Measurements from ENCODE around the gene DNAJC18. TPM values are rescaled to one million over a fixed set of nuclear protein-coding genes. Genes with fewer than 3 reads are reported as not detected.

DNAJC18 gene
- total and polyA plus RNA-seq, 12 donors, result 4.9 to 16.2 (median 8.8) TPM

GRCh38 chr5:139385061-139386049, 54.0 kb downstream of the DNAJC18 start:
- H3K9me3 ChIP-seq (replicated peaks in 1 of 3), result no peaks in the 10 kb centered on the region
- H3K4me3 ChIP-seq, result peak overlapping the region in 1 of 4 donors; percentile 35
- no peaks in the 10 kb centered on the region for H3K36me3 ChIP-seq (replicated peaks in 1 of 2)
- intact Hi-C loops (cut with DNase I), result no loop called here
- peaks cover 0 to 5% of the 10 kb centered on the region in 2 donors for H3K4me1 ChIP-seq (replicated peaks in 1 of 2)
- H3K27ac ChIP-seq, result peak overlapping the region in 2 of 5 donors; percentile 47 to 48
- TF ChIP-seq POLR2A (IDR thresholded peaks at IDR 0.05), result no peak
- TF ChIP-seq CTCF (IDR thresholded peaks at IDR 0.05), result no peak
- 50 to 66% (median 50%) methylated on average over 8 of the region's 8 CpGs for WGBS, 4 donors
- DNase-seq, result no peak
- no peaks in the 10 kb centered on the region for H3K27me3 ChIP-seq

- intact Hi-C loops (cut with DNase I), result no loop called here
- DNase-seq, result no peak
- TF ChIP-seq POLR2A (IDR thresholded peaks at IDR 0.05) (no peak), CTCF (IDR thresholded peaks at IDR 0.05) (no peak)
- Histone ChIP-seq H3K4me1 (replicated peaks in 1 of 2) (peaks cover 0 to 5% of the 10 kb centered on the region in 2 donors), H3K36me3 (replicated peaks in 1 of 2) (no peaks in the 10 kb centered on the region), H3K4me3 (peak overlapping the region in 1 of 4 donors; percentile 35), H3K27me3 (no peaks in the 10 kb centered on the region), H3K9me3 (replicated peaks in 1 of 3) (no peaks in the 10 kb centered on the region), H3K27ac (peak overlapping the region in 2 of 5 donors; percentile 47 to 48)
- 82 to 92% (median 86%) methylated on average over 7 to 9 of the region's 9 CpGs for WGBS, 4 donors
Observed at GRCh38 chr5:139384591-139385051, 54.7 kb downstream of the DNAJC18 start.

- Histone ChIP-seq H3K27me3 (no peaks in the 10 kb centered on the region), H3K4me1 (replicated peaks in 1 of 2) (peaks cover 0 to 5% of the 10 kb centered on the region in 2 donors), H3K9me3 (replicated peaks in 1 of 3) (no peaks in the 10 kb centered on the region), H3K36me3 (replicated peaks in 1 of 2) (no peaks in the 10 kb centered on the region), H3K27ac (peak overlapping the region in 1 of 5 donors; percentile 48), H3K4me3 (no peak overlapping the region)
- TF ChIP-seq CTCF (IDR thresholded peaks at IDR 0.05) (no peak), POLR2A (IDR thresholded peaks at IDR 0.05) (no peak)
- intact Hi-C loops (cut with DNase I), result no loop called here
- WGBS, 4 donors, result 83 to 96% (median 85%) methylated on average over 7 of the region's 7 CpGs
- DNase-seq, result peak in 1 of 7 donors; percentile 8
Observed at GRCh38 chr5:139383993-139384590, 55.2 kb downstream of the DNAJC18 start.

GRCh38 chr5:139383275-139383992, 55.9 kb downstream of the DNAJC18 start, which contains the start of gene SLC23A1:
Gene SLC23A1 (minus strand): TSS chr5:139383297. CDS start chr5:139383253, 44 bp downstream.
- no peaks in the 10 kb centered on the region for H3K36me3 ChIP-seq (replicated peaks in 1 of 2)
- 55 to 64% (median 59%) methylated on average over 10 of the region's 10 CpGs for WGBS, 4 donors
- H3K4me1 ChIP-seq (replicated peaks in 1 of 2), result peaks cover 0 to under 1% of the 10 kb centered on the region in 2 donors
- intact Hi-C loops (cut with DNase I), result no loop called here
- no peak within 1 kb of the TSS for H3K4me3 ChIP-seq
- DNase-seq, result no peak
- H3K9me3 ChIP-seq (replicated peaks in 1 of 3), result no peaks in the 10 kb centered on the region
- TF ChIP-seq CTCF (IDR thresholded peaks at IDR 0.05) (no peak), POLR2A (IDR thresholded peaks at IDR 0.05) (no peak)
- no peak within 1 kb of the TSS for H3K27ac ChIP-seq
- no peaks in the 10 kb centered on the region for H3K27me3 ChIP-seq
